Prostate gland (tissue), 2 donors: ENCODE measurements around the gene LVRN. TPM values are rescaled to one million over a fixed set of nuclear protein-coding genes. Genes with fewer than 3 reads are reported as not detected.

Source experiments
- DNase-seq: peaks from one replicate; pipeline ENCODE4 v3.0.0-alpha.2; 2019; ENCODE audit warnings: low spot score
- H3K27ac ChIP-seq, 2 donors: fragments of 200-600 bp; sonication (generic); 2 replicates each; pipeline ENCODE4 v1.5.1; 2017 to 2019
- H3K27me3 ChIP-seq: fragments of 200-600 bp; sonication (generic); replicated peaks from 2 replicates; pipeline ENCODE4 v1.5.1; 2019; ENCODE audit not compliant: insufficient read depth
- H3K36me3 ChIP-seq, 2 donors: fragments of 200-600 bp; sonication (generic); 1 replicate in 1 of 2; 2 replicates in 1 of 2; pipeline versions ENCODE4 v1.5.1 to v1.8.1; 2017 to 2019
- H3K4me1 ChIP-seq: fragments of 200-600 bp; sonication (generic); replicated peaks from 2 replicates; pipeline ENCODE4 v1.5.1; 2019
- H3K4me3 ChIP-seq, 2 donors: fragments of 200-600 bp; sonication (generic); 2 replicates each; pipeline ENCODE4 v1.5.1; 2017 to 2019
- H3K9me3 ChIP-seq: fragments of 200-600 bp; sonication (generic); 2 replicates; pipeline ENCODE4 v1.5.1; 2017
- CTCF ChIP-seq, 4 experiments: fragments of 200-600 bp in 2 of 4; fragments of 450-650 bp in 2 of 4; sonication (generic) in 2 of 4; IDR thresholded peaks; 1 replicate in 3 of 4; 2 replicates in 1 of 4; pipeline ENCODE4 v1.5.1; 2016 to 2019; ENCODE audit warnings: antibody characterized with exemption in 4 of 4, mild to moderate bottlenecking in 2 of 4, moderate library complexity in 2 of 4
- POLR2A ChIP-seq: fragments of 450-650 bp; IDR thresholded peaks from one replicate; pipeline ENCODE4 v1.6.1; 2016; ENCODE audit warnings: antibody characterized with exemption, mild to moderate bottlenecking
- POLR2AphosphoS5 ChIP-seq: sonication (generic); formaldehyde crosslinking; IDR thresholded peaks from one replicate; pipeline ENCODE4 v1.6.1; 2017; ENCODE audit warnings: antibody characterized with exemption
- WGBS: methylation state at CpG from one replicate; pipeline ENCODE4 v1.1.5; 2018; 5-methylcytosine and 5-hydroxymethylcytosine counted together
- intact Hi-C: fragments of 100-400 bp; cut with DNase I; formaldehyde crosslinking; loops from one replicate; pipeline ENCODE4 v1.14.2; 2022
- total RNA-seq, 2 donors: library from RNA; depleted of rRNA; stranded (reverse); fragments of >200 nt; gene quantifications; one replicate each; pipeline ENCODE4 v1.1.0, GENCODE V29; 2016

LVRN gene
- total RNA-seq, 2 donors from 2014 or later, result not detected

GRCh38 chr5:116071211-116071610 is 108.9 kb downstream of the LVRN start:
- intact Hi-C loops, result no loop called here
- H3K4me1 ChIP-seq, result no peaks in the 10 kb centered on the region
- H3K27ac ChIP-seq, result no peak overlapping the region
- no peak overlapping the region for H3K4me3 ChIP-seq
- H3K36me3 ChIP-seq, result no peaks in the 10 kb centered on the region
- WGBS, result 97% methylated on average over 1 of the region's 1 CpG
- H3K27me3 ChIP-seq, result peaks cover 2% of the 10 kb centered on the region
- DNase-seq, result no peak
- TF ChIP-seq POLR2AphosphoS5 (no peak), POLR2A (no peak), CTCF (IDR thresholded peaks at IDR 0.05) (no peak)
- H3K9me3 ChIP-seq, result no peaks in the 10 kb centered on the region

- WGBS, result 58% methylated on average over 6 of the region's 6 CpGs
- H3K4me3 ChIP-seq, result no peak overlapping the region
- H3K36me3 ChIP-seq, result no peaks in the 10 kb centered on the region
- DNase-seq, result no peak
- TF ChIP-seq POLR2A (no peak), POLR2AphosphoS5 (no peak), CTCF (IDR thresholded peaks at IDR 0.05) (no peak)
- no peaks in the 10 kb centered on the region for H3K4me1 ChIP-seq
- H3K27me3 ChIP-seq, result no peaks in the 10 kb centered on the region
- H3K27ac ChIP-seq, result no peak overlapping the region
- no peaks in the 10 kb centered on the region for H3K9me3 ChIP-seq
- intact Hi-C loops, result no loop called here
Measured at GRCh38 chr5:116075191-116075831, 113.0 kb downstream of the LVRN start.

- TF ChIP-seq CTCF (IDR thresholded peaks at IDR 0.05), result no peak
- WGBS, result 68% methylated on average over 1 of the region's 1 CpG
- Histone ChIP-seq H3K36me3 (no peaks in the 10 kb centered on the region), H3K27me3 (no peaks in the 10 kb centered on the region), H3K4me1 (no peaks in the 10 kb centered on the region), H3K4me3 (no peak overlapping the region), H3K27ac (no peak overlapping the region), H3K9me3 (no peaks in the 10 kb centered on the region)
- DNase-seq, result no peak
- intact Hi-C loops, result no loop called here
Measured at GRCh38 chr5:116076496-116076895, 114.2 kb downstream of the LVRN start.

Other genes with a start within 250 kb of the LVRN start
- gene CDO1, start 145.8 kb upstream of the LVRN start, total RNA-seq, result 10 to 100 TPM; 20.0 to 29.8 TPM
- gene ATG12, start 120.9 kb upstream of the LVRN start, total RNA-seq, result 10 to 100 TPM; 29.6 to 67.6 TPM
- 100 to 1,000 TPM in 1 of 2 donors, 10 to 100 TPM in 1; 32.0 to 163 TPM for gene AP3S1, start 120.5 kb upstream of the LVRN start, total RNA-seq
- not detected for gene ARL14EPL, start 70.0 kb downstream of the LVRN start, total RNA-seq
- gene COMMD10, start 122.5 kb downstream of the LVRN start, total RNA-seq, result 10 to 100 TPM; 26.6 to 27.9 TPM